Stimulated activated CD8-positive, alpha-beta memory T cell treated with anti-CD3 and anti-CD28 coated beads, Interleukin-12 subunit alpha, Interleukin-12 subunit beta, amount 100 ng/mL, for 24 hours (primary cell): Measurements from ENCODE around the gene TIMM44.
"Not testable (repeated sequence)": the region's sequence is repeated elsewhere in the genome, so short reads cannot be mapped to it uniquely, and the experiment has no call there.

Source experiments
- DNase-seq: peaks from one replicate; pipeline ENCODE4 v3.0.0-alpha.2; 2020; ENCODE audit errors: extremely low read depth

The TIMM44 gene

DNA sequence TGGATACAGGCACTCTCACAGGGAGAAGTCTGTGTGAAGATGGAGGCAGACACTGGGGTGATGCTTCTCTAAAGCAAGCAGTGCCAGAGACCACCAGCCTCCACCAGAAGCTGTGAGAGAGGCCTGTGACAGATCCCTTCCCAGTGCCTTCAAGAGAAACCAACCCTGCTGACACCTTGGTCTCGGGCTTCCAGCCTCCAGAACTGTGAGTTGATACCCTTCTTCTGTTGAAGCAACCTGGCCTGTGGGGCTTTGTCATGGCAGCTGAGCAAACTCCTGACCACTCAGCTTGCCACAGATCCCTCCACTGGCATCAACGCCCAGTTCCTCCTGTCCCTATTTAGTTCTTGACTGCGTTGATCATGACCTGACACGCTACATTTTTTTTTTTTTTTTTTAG, 33.0 kb upstream of the TIMM44 start:
- no peak for DNase-seq

DNA sequence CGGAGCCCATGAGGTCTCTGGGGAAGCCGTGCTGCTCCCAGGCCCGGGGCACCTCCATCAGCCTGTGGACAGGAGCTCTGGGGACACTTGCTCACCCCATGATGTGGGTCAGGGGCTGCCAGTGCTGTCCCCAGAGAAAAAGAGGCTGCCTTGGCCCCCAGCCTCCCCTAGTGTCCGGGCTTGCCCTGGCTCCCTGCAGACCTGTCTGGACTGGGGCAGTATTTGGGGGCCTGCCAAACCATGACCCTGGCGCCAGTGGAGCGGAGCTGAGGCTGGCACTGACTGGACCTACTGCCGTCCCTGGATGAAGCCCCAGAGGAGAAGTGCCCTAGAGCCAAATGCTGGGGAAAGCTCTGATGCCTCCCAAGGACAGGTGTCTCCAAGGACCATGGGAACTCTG, 31.6 kb upstream of the TIMM44 start:
- DNase-seq = no peak

DNA sequence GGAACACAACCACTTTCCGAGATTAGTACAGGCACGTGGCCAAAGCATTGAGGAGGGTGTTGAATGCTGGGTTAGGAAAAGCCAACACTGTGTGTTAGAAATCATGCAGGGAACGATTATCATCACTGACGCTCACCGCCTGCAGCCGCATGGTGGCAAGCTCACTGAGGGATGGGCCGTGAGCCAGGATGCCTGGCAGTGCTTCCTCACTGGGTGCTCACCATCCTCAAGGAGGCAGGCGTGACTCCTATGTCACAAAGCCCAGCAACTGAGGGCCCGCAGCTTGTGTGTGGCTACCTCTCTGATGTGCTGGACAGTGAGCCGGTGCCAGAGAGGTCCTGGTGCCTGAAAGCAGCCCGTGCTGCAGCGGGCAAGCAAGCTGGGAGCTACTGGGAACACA, 30.4 kb upstream of the TIMM44 start:
- DNase-seq = no peak

DNA sequence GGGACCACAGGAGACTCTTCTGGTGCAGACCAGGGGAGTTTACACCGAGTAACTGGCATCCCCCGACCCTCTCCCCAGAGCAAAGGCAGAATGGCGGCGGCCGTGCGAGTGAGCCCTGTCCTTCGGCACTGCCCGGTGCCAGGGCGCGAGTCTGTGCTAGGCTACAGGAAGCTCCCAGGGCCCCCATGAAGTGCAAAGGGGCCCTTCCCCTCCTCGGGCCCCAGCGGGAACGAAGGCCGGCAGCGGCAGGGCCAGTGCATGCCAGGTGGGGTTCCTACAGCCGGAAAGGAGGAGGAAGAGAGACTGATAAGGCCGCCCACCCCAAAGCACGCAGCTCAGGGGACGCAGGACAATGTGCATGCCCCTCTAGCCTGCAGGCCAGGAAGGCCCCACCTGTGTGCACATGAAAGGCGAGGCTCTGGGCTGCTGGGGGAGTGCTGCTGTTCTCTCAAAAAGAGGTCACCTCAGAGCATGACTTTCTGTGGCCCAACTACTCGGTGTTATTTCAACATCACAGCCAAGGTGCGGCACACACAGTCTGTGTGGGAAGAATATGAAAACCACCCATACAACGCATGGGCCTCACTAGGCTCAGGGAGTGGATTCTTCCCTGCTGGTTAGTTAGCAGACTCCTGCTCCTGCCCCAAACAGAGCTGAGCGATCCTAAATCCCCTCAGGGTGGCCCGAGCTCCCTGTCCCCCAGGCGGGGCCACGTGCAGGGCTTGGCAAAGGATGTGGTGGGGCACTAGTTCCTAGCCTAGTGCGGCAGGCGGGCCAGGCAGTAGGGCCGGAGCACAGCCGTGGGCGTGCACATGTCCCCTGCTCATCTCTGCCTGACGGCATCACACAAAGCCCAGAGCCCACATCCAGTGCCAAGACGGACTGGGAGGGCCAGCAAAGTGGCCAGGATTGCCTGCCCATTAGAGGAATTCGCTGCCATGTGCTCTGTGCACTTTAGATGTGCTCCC, 28.4 kb upstream of the TIMM44 start:
- no peak for DNase-seq

DNA sequence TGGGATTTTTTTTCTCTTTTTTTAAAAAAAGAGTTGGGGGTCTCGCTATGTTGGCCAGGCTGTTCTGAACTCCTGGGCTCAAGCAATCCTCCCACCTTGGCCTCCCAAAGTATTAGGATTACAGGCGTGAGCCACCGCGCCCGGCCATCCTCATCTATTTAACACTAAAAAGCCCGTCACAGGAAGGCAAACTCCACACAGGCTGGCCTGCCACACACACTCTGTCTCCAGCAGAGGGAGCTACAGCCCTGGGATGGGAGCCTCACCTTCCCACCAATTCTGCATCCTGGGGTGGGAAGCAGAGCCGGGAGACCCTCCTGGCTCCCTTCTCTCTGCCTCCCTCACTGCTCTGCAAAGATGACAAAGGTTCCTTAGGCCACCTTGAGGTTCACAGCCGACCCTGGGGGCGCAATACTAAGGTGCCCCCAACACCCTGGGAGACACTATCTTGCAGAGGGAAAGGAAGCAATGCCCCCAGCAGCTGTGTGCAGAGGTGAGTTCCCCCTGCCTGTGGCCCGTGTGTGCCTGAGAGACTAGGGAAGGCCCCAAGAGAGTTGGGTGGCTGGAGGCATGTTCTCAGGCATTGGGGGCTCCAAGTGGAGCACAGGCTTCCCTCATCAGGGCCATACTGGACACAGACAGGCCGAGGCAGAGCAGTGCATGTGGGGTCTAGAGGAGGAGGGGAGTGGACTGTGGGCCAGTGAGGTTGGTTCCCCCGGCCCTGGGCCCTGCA, 27.4 kb upstream of the TIMM44 start:
- DNase-seq = no peak

DNA sequence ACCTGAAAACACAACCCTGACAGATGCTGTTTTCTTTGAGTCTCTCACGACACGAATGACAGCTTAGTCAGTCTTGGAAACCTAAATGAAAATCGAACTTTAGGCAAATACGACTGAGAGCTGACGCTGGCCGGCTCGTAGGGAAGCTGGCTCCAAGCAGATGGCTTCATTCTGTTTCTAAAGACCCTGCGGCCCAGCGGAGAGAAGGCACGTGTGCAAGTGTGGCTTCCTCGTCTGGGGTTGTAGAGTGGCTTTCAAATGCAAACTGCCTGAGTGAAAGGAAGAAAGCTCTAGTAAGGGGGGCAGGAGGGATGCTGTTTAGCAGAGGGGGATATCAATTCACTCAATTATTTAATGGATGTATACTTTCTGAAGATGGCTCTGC, 26.1 kb upstream of the TIMM44 start:
- DNase-seq = no peak

DNA sequence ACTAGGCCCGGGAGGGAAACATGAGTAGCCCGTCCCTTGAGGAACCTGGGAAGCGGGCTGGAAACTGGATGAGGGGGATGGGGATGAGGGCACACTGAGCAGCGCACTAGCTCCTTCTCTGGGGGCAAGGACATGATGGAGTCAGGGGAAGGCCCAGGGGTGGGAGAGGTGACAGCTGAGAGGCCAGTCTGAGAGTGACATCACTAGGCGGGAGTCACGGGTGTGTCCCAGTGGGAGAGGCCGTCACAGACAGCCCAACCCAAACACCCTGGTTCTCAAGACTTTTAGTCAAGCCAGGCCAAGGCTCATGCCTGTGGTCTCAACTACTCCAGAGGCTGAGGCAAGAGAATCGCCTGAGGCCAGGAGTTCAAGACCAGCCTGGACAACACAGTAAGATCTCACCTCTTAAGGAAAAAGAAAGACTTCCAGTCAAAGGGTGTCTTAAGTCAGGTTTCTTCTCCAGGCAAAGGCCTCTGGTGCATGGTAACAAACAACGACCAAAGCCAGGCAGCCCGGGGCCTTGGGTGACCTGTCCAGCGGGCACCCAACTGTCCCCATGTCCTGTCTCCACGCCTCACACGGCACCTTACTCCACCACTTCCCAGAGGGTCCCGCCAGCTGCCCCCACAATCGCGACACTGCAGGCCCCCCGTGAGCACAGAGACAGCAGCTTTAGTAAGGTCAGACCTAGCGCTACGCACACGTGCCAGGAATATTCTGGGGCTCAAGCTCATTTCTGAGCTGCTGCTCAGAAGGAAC, 25.5 kb upstream of the TIMM44 start:
- DNase-seq = no peak

DNA sequence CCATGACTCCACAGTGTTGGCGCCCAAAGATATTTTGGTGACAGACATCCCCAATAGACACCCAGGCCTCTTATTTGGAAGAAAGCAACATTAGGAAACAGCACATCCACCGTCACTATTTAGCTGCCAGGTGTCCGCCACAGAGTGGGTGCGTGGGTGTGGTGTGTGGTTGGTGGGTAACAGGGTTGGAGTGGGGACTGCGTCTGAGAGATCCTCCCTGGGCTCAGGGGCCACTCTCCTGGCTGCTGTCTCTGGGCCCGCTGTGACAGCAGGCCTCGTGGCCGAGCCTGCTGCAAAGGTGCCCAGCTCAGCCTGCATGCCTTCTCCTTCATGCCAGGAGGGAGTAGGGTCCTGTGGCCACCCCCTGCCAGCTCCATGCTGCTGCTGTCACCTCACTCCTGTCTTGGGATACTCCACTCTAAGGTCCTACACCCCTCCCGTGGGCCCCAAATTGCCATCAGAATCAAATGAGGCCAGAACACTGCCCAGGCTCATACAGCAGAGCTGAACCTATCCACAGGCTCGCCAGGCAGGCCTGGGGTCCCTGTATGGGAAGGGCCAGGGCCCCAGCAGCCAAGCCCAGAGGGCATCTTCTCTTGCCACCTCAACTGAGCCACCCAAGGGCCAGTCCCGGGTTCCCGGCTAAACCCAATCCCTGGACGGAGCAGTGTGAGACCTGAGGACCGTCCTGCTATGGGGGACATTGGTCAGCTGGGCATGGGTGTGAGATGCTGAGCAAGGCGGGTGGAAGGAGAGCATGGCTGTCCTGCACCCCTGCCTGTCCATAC, 24.7 kb upstream of the TIMM44 start:
- DNase-seq = no peak

DNA sequence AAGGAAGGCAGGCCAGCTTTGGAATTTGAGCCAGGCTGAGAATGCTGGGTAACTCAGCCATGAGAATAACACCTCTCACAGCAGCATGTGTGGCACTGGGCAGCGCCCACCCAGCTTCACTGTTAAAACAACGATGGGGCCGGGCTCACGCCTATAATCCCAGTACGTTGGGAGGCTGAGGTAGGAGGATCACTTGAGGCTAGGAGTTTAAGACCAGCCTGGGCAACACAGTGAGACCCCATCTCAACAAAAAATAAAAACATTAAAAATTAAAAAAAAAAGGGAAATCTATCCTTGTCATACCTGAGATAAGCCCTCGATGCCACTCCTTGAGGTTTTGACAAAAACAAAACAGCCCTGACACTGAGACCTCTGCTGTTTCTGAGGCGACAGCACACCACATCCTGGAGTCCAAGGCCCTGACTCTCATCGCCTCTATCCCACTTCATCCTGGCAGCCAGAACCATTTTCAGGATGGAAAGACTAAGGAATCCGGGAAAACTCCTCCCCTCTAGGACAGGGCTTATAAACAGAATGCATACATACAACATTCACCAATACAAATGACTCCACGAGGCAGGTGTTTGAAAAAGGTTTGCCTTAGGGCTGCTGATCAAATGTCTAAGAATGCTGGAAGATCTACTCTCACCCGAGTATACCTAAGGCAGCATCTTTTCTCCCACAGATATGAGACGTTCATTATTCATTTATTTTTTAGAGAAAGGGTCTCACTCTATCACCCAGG, 22.6 kb upstream of the TIMM44 start:
- no peak for DNase-seq

DNA sequence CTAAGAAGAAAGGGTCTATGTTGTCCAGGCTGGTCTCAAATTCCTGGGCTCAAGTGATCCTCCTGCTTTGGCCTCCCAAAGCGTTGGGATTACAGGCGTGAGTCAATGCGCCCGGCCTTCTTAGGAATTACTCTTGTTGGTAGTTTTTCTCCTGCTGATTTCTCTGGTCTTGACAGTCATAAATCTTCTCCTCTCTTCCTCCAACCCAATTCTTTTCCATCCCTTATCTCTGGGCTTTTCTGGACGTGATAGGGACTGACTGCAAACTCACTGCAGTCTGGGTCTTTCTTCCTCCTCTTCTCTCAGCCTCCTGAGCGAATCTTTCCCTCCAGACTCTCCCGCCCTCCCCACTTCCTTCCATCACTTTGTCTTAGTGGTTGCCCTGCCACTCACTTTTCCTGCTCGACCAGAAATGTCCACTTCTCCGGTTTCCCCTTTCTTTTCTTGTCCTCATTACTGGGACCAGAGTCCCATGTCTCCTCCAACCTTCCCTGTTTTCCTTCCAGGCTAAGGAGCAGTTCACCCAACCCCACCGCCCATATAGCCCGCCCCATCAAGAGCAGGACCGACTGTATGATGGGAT, 21.9 kb upstream of the TIMM44 start:
- DNase-seq = no peak

DNA sequence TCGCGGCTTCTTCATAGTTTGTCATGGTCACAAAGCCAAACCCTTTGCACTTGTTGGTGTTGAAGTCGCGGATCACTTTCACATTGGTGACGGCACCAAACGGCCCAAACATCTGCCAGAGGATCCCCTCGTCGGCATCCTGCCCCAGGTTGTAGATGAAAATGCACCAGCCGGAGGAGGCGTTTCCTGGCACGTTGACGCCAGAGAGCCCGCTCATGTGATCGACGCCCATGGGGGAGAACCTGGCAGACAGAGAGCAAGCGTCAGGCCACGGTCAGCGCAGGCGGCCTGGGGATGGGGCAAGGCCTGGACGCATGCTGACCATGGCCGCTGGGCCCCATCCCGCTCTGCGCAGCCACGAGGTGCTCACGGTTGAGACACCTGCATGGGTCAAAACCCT, 20.1 kb upstream of the TIMM44 start:
- DNase-seq = no peak

DNA sequence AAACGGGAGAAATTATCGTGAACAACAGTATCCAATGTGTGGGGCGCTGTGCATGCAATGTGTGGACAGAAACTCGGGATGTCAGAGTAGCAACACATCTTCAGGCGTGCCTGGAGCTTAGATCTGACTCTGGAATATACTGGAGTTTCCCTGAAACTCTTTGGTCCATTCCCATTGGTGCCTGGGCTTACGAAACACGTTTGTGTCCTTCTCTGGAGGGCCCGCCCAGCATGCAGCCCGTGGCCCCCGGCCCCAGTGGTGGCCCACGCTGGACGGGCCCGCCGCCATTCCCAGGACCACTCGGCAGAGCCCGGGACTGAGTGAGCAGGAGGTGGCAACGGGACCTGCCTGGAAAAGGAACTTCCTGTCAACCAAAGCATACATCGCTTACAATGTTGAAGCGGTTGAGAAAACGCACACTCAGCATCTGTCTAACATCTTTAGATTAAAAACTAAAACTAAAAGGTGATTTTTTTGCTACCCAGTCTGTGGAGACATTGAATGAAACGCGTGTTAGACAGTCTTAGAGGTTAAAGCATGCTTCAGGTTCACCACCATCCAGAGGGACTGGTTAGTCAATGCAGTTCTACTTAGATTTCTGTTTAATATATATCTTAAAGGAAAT, 19.3 kb upstream of the TIMM44 start:
- no peak for DNase-seq

DNA sequence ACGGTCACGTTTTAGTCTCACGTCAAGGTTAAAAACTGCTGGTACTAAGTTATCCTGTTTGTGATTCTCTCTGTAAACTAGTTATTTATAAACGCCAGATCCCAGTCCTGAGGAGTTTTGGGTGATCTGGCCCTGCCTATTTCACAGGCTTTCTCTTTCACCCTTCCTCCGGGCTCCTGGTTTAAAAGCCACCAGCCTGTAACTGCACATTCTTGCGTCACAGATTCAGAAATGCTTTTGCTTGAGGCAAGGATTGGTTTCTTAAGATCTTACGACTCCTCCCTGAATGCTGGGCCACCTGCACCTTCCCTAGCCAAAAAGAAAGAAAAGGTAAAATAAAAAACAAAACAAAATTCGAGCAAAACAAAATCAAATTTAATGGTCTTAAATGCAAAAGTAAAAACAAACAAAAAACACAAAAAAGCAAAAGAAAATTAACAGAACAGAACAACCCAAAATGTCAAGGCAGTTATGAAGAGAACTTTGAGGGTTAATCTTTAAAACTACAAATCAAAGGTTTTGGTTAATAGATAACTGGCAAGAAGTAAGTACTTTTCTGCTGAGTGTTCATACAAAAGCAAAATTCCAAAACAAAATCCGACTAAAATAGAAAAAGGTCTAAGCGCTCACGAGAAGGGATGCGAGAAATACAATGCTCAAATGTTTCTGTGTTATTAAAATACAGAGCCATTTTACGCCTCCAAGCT, 18.6 kb upstream of the TIMM44 start:
- DNase-seq = no peak

DNA sequence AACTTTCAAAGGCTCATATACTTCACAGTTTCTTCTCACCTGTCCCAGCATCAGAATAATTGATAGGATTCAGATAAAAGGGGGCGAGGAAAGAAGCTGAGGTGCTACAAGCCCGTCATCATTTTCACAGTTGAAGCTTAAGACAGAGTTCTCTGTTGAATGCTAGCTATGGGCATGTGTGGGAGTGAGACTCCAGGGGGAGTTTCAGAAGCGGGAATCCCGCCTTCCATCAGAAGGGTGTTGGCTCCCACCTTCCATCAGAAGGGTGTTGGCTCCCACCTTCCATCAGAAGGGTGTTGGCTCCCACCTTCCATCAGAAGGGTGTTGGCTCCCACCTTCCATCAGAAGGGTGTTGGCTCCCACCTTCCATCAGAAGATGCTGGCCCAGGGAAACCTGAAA, 17.6 kb upstream of the TIMM44 start:
- DNase-seq = not testable (repeated sequence)

DNA sequence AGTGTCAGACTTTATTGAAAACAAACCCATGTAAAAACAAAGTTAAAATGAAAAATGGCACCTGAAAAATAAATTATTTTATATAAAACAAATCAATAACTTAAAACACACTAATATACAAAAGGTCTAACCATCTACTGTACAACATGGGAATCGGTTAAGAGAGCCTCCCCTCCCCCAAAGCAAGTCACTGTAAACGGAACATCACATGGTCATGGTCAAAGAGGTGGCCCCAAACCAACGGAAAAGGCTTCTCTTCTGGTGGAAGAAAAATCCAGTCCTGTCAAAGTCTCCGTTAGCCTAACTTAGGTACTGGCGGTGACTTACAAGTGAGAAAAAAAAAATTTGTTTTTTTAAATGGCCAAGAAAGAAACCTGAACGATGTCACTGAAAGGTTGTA, 15.7 kb upstream of the TIMM44 start:
- no peak for DNase-seq

DNA sequence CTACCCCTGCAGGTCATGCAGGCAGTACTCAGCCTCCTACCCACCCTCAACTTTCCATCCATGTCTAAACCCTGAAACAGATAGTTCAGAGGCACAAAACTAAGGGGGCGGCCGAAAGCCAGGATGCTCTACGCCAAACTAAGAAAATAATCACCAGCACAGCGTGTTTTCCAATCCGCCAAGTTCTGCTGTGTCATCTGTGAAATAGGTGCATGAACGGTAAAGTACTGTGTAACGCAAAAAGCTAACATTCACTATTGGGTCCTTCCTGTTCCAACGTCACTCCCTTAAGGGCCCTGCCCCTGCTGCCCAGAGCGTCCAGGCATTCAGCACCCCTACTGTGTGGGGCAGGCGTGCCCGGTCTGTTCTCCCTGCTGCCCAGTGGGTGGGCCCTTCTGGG, 12.2 kb upstream of the TIMM44 start:
- DNase-seq = no peak

DNA sequence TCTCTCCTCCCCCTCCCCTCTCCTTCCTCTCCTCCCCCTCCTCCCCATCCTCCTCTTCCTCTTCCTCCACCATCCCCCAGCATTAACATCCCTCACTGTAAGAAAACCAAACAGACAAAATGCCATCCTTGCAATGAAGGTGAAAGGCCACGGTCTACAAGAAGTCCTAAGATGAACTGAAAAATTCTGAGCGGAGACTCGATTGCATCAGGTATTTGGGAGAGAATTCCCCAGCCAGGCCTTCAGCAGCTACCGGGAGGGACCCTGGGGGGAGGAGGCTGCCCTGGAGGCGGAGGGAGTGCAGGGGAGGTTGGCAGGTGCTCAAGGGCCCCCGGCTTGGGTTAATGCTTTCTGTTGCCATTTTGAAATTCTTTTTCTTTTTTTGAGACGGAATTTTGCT, 10.1 kb upstream of the TIMM44 start:
- no peak for DNase-seq

DNA sequence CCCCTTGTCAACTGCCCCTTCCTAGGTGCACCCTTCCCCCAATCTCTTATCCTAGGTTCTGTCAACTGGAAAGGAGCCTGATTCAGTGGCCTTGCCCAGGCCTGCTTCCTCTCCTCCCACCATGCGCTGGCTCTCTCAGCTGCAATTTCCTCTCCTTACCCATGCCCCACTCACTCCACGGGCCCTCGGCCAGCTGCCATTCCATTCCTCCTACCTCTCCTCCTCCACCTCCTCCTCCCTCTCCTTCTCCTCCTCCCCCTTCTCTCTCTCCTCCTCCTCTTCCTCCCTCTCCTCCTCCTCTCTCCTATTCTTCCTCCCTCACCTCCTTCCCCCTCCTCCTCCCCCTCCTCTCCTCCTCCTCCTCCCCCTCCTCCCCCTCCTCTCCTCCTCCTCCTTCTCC, 9.6 kb upstream of the TIMM44 start:
- no peak for DNase-seq

DNA sequence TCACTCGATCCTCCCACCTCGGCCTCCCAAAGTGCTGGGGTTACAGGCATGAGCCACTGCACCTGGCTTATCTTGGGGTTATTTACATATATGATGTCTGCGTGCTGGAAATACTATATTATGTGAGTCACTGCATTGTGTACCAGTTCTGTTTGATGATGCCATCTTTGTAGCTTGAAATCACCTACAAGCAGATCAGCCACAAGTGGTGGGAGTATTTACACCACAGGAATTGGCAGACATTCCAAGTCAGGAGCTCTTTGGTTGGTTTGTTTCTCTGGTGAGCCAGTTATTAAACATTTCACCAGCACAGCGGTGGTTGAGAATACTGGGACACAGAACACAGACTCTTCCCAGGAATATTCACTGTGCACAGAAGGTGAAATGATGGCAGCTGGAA, 4.5 kb upstream of the TIMM44 start:
- DNase-seq = no peak
